Heart right ventricle (tissue), 16 donors: ENCODE results near the gene NANOS3. TPM values are rescaled to one million over a fixed set of nuclear protein-coding genes. Genes with fewer than 3 reads are reported as not detected.

Experiments used
- ATAC-seq, 8 donors: fragments of 200-7000 bp; cut with Tn5 transposase; one replicate each; pipeline ENCODE4 v1.9.1; 2020; ENCODE audit warnings: mild to moderate bottlenecking in 8 of 8, moderate library complexity in 8 of 8, moderate number of reproducible peaks in 1 of 8
- DNase-seq, 2 donors: peaks; one replicate each; pipeline ENCODE4 v3.0.0-alpha.2; 2020
- H3K27ac ChIP-seq, 10 donors: fragments of 200-600 bp; sonication (generic) in 2 of 10; one replicate each; pipeline versions ENCODE4 v1.5.0 to v1.8.0; 2020 to 2022; ENCODE audit warnings: mild to moderate bottlenecking in 3 of 10
- H3K27me3 ChIP-seq, 7 donors: fragments of 200-600 bp; one replicate each; pipeline ENCODE4 v1.8.0; 2021 to 2022; ENCODE audit warnings: mild to moderate bottlenecking in 2 of 7
- H3K36me3 ChIP-seq, 9 donors: fragments of 200-600 bp; sonication (generic) in 1 of 9; one replicate each; pipeline versions ENCODE4 v1.5.0 to v1.8.0; 2020 to 2022; ENCODE audit warnings: mild to moderate bottlenecking in 2 of 9
- H3K4me1 ChIP-seq, 9 donors: fragments of 200-600 bp; sonication (generic) in 1 of 9; one replicate each; pipeline versions ENCODE4 v1.5.0 to v1.8.0; 2020 to 2022; ENCODE audit warnings: mild to moderate bottlenecking in 4 of 9
- H3K4me3 ChIP-seq, 10 donors: fragments of 200-600 bp; sonication (generic) in 2 of 10; one replicate each; pipeline versions ENCODE4 v1.5.0 to v1.8.0; 2020 to 2022; ENCODE audit warnings: mild to moderate bottlenecking in 7 of 10, moderate library complexity in 2 of 10
- H3K9me3 ChIP-seq, 11 donors: fragments of 200-600 bp in 10 of 11; sonication (generic) in 2 of 11; one replicate each; pipeline versions ENCODE4 v1.5.0 to v1.8.0; 2013 to 2022; ENCODE audit warnings: mild to moderate bottlenecking in 2 of 11, control low read depth in 1 of 11, moderate library complexity in 1 of 11
- WGBS, 2 donors: extraction: QIAGEN DNeasy Blood & Tissue Kit; methylation state at CpG; one replicate each; pipeline ENCODE4 v1.1.7; 2013; ENCODE audit warnings: inconsistent platforms in 1 of 2; 5-methylcytosine and 5-hydroxymethylcytosine counted together
- intact Hi-C, 10 donors: fragments of 100-400 bp; cut with DNase I; formaldehyde crosslinking; loops; one replicate each; pipeline versions ENCODE4 v1.11.1 to v1.14.2; 2022
- polyA plus RNA-seq, 2 donors: library from polyadenylated mRNA; stranded (reverse); fragments of 200-250 nt; gene quantifications; one replicate each; pipeline ENCODE4 v1.2.3, GENCODE V29; 2013
- total RNA-seq, 10 donors: library from RNA; stranded (reverse); fragmentation: NEBNext Ultra II Directional in 3 of 10; extraction: Animal tissue kit (Norgen Biotek cat#: 25700) in 3 of 10; gene quantifications; one replicate each; pipeline versions ENCODE4 v1.2.1 to v1.2.4, GENCODE V29; 2021 to 2023
- TF ChIP-seq, protein P1 (sequence below), 9 donors: fragments of 200-600 bp; sonication (generic) in 2 of 9; IDR thresholded peaks; one replicate each; pipeline versions ENCODE4 v1.5.0 to v1.8.0; 2021 to 2022; ENCODE audit warnings: antibody characterized with exemption in 9 of 9, mild to moderate bottlenecking in 5 of 9, moderate library complexity in 1 of 9
- donor health status: Arrhythmogenic right ventricular cardiomyopathy.
- donor health status: ischemic (EF 13 %, LVEDD 7.1; RV severe dilation, severe dysfunction).
- donor health status: healthy with polysubstance abuse.
- donor health status: DM: no; HTN: yes; CAD: no.
- donor health status: DM: no; HTN: no; CAD: no.
- donor health status: ischemic (EF 25% LVEDD 6.9; RV normal size, moderate dysfunction).
- donor health status: ischemic (EF 25% LVEDD 5.7; RV mildly dilated, moderate dysfunction).
- donor health status: healthy.
- donor health status: DM: yes; HTN: yes; CAD: no.
- donor health status: Ischemic cardiomyopathy.
- donor health status: ischemic (EF 35%, LVEDD 5.7; RV mildly dilated, moderate dysfunction).
- donor health status: nonischemic (EF 11% LVEDD 7.7; RV severe dilation, severe dysfunction).
- donor health status: DM: yes; HTN: yes; CAD: no.
- donor health status: PGD.
- donor health status: ischemic (EF 29% LVEDD 5.4; RV normal size, mild dysfunction).
- donor health status: nonischemic (EF 23%, LVEDD 6.1; RV moderate dilation, normal function).

Gene NANOS3
- total and polyA plus RNA-seq, 12 donors: 0.37 to 2.9 (median 0.98) TPM; not detected in 4

DNA sequence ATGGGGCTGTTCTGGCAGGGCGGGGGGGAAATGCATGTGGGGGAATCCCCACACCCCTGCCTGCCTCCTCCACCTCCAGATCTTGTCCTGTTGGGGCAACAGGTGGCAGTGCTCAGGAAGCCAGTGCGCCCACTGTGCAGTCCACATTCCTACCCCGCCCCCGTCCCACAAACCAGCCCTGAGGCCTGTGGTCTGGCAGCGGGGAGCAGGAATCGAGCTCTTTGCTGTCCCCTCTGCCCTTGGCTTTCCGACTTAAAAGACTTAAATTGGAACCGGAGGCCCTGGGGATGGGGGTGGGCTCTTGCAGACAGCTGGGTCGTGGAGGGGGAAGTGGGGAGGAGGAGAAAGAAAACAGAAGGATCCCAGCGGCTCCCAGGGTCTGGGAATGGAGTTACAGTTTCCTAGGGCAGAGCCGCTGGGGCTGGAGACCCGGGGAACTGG, 4.3 kb downstream of the NANOS3 start:
- no peak for DNase-seq
- WGBS, 2 donors: 48 to 60% methylated on average over 12 of the region's 12 CpGs
- no peaks in the 10 kb centered on the region for H3K36me3 ChIP-seq
- intact Hi-C loops: loop anchor here (2.0 to 10.0 kb wide), 15 partner anchors 71 to 466 kb away; partner anchors contain the start of genes DCAF15 (in 3 of the 10), ASF1B (in 2 of the 10), IL27RA (in 2 of the 10) and MISP3 (in 2 of the 10)
- peak in 1 of 8 donors; percentile 15 for ATAC-seq
- peaks cover 0 to 36% (median 28%) of the 10 kb centered on the region in 9 donors for H3K4me1 ChIP-seq
- peak overlapping the region in 7 of 10 donors; percentile 31 to 87 (median 73) for H3K27ac ChIP-seq
- H3K27me3 ChIP-seq: no peaks in the 10 kb centered on the region
- H3K4me3 ChIP-seq: no peak overlapping the region
- TF ChIP-seq, protein P1, sequence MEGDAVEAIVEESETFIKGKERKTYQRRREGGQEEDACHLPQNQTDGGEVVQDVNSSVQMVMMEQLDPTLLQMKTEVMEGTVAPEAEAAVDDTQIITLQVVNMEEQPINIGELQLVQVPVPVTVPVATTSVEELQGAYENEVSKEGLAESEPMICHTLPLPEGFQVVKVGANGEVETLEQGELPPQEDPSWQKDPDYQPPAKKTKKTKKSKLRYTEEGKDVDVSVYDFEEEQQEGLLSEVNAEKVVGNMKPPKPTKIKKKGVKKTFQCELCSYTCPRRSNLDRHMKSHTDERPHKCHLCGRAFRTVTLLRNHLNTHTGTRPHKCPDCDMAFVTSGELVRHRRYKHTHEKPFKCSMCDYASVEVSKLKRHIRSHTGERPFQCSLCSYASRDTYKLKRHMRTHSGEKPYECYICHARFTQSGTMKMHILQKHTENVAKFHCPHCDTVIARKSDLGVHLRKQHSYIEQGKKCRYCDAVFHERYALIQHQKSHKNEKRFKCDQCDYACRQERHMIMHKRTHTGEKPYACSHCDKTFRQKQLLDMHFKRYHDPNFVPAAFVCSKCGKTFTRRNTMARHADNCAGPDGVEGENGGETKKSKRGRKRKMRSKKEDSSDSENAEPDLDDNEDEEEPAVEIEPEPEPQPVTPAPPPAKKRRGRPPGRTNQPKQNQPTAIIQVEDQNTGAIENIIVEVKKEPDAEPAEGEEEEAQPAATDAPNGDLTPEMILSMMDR (IDR thresholded peaks at IDR 0.05): no peak
- H3K9me3 ChIP-seq: no peaks in the 10 kb centered on the region

DNA sequence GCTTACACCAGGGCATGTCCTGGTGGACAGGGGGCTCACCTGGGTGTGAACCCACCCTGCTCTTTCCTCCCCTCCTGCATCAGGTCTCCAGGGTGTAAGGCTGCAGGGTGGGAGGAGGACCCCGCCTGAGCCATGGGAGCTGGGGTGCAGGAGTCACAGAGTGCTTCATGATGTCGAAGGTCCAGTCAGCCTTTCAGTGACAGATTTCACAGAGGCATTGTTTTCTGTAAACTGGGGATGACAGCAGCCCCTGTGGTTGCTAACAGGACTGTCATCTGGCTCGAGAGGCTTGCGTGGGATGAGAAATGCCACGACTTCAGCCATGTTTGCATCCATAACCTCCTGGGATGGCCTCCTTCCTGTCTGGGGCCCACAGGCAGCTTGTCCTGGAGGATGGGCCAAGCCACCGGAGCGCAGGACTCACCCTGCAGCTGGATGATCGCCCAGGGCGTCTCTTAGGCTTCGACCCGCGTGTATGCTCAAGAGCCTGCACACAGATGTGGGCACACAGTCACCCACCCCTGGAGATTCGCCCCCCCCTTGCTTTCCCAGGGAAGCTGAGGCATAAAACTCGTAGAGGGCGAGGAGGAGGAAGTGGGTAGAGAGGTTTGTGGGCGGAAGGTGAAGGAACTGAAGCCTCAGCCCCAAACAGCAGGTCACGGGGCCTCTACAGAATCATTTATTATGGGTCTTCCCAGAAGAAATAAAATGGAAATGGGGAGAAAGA, 4.9 kb downstream of the NANOS3 start:
- intact Hi-C loops: loop anchor here (2.0 to 10.0 kb wide), 15 partner anchors 70 to 465 kb away; partner anchors contain the start of genes DCAF15 (in 3 of the 10), ASF1B (in 2 of the 10), IL27RA (in 2 of the 10) and MISP3 (in 2 of the 10)
- TF ChIP-seq, protein P1 (IDR thresholded peaks at IDR 0.05): no peak
- 54 to 67% methylated on average over 17 of the region's 17 CpGs for WGBS, 2 donors
- no peaks in the 10 kb centered on the region for H3K27me3 ChIP-seq
- H3K9me3 ChIP-seq: no peaks in the 10 kb centered on the region
- H3K36me3 ChIP-seq: no peaks in the 10 kb centered on the region
- H3K4me1 ChIP-seq: peaks cover 0 to 36% (median 28%) of the 10 kb centered on the region in 9 donors
- ATAC-seq: no peak
- no peak overlapping the region for H3K4me3 ChIP-seq
- peak in 1 of 2 donors; percentile 44 for DNase-seq
- peak overlapping the region in 7 of 10 donors; percentile 31 to 87 (median 73) for H3K27ac ChIP-seq

DNA sequence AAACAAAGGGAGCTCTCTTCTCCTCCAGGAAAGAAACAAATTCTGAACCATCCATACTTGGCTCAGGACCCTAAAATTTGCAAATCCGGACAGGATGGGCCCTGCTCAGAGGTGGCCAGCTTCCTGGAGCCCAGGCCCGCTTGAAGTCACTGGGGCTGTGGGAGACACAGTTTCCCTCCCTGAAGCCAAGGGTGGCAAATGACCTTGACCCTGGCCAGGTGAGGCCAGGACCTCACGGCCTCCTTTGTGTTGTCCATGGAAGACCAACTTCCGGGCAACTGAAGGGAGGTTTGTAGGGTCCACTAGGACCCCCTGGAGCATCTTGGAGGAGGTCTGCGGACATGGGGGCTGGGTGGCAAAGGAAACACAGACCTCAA, 5.5 kb downstream of the NANOS3 start:
- Histone ChIP-seq H3K4me3 (no peak overlapping the region), H3K9me3 (no peaks in the 10 kb centered on the region), H3K27me3 (no peaks in the 10 kb centered on the region), H3K4me1 (peaks cover 0 to 36% (median 28%) of the 10 kb centered on the region in 9 donors), H3K27ac (peak overlapping the region in 5 of 10 donors; percentile 58 to 87 (median 82)), H3K36me3 (no peaks in the 10 kb centered on the region)
- intact Hi-C loops: loop anchor here in 7 of 10 donors (5.0 to 10.0 kb wide), 11 partner anchors 70 to 465 kb away; partner anchors contain the start of genes ASF1B (in 2 of the 7), DCAF15 (in 2 of the 7), IL27RA (in 2 of the 7) and MISP3 (in 1 of the 7)
- 81 to 83% methylated on average over 5 of the region's 5 CpGs for WGBS, 2 donors
- TF ChIP-seq, protein P1 (IDR thresholded peaks at IDR 0.05): no peak
- no peak for DNase-seq
- no peak for ATAC-seq

DNA sequence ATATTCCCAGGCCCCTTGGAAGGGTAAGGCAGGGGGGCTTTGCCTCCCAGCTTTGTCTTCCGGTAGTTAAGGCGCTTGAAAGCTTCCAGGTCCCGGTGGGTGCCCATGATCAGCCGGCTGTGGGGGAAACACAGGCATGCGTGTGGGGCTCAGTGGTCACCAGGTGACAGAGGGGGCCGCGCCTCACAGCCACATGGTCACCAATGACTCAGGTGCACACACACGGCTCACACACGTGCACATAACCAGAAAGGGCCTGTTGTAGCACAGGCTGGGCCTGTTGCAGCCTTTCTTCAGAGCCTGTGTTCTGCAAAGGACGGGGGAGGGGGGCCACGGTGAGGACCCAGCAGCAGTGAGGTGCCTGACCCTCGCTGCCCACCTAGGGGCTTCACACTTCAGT, 5.9 kb downstream of the NANOS3 start:
- peak overlapping the region in 3 of 10 donors; percentile 73 to 82 (median 82) for H3K27ac ChIP-seq
- intact Hi-C loops: loop anchor here in 7 of 10 donors (5.0 to 10.0 kb wide), 11 partner anchors 69 to 464 kb away; partner anchors contain the start of genes ASF1B (in 2 of the 7), DCAF15 (in 2 of the 7), IL27RA (in 2 of the 7) and MISP3 (in 1 of the 7)
- peaks cover 0 to 36% (median 28%) of the 10 kb centered on the region in 9 donors for H3K4me1 ChIP-seq
- no peaks in the 10 kb centered on the region for H3K9me3 ChIP-seq
- WGBS, 2 donors: 95 to 96% methylated on average over 12 of the region's 12 CpGs
- no peak for ATAC-seq
- H3K27me3 ChIP-seq: no peaks in the 10 kb centered on the region
- DNase-seq: no peak
- H3K4me3 ChIP-seq: no peak overlapping the region
- H3K36me3 ChIP-seq: no peaks in the 10 kb centered on the region
- TF ChIP-seq, protein P1 (IDR thresholded peaks at IDR 0.05): no peak
